Progenitor cell of endocrine pancreas (in vitro differentiated cells): ENCODE data around the gene PLD1. TPM values are rescaled to one million over a fixed set of nuclear protein-coding genes. Genes with fewer than 3 reads are reported as not detected.

Source experiments
- DNase-seq: peaks from one replicate; pipeline ENCODE4 v3.0.0; 2021; ENCODE audit warnings: low spot score; ENCODE audit not compliant: unreplicated experiment
- H3K27ac Mint-ChIP-seq: 2 replicates; pipeline ENCODE4 v1.8.0; 2021; ENCODE audit warnings: mild to moderate bottlenecking, moderate library complexity, mixed read lengths
- H3K27me3 Mint-ChIP-seq: 2 replicates; pipeline ENCODE4 v1.8.0; 2021; ENCODE audit warnings: mixed read lengths
- H3K36me3 Mint-ChIP-seq: 2 replicates; pipeline ENCODE4 v1.8.0; 2022; ENCODE audit warnings: mixed read lengths; ENCODE audit not compliant: insufficient read depth
- H3K4me1 Mint-ChIP-seq: 2 replicates; pipeline ENCODE4 v1.8.0; 2021; ENCODE audit warnings: low read depth, mixed read lengths
- H3K4me3 Mint-ChIP-seq: 2 replicates; pipeline ENCODE4 v1.8.0; 2021; ENCODE audit warnings: low read depth, mild to moderate bottlenecking, moderate library complexity, mixed read lengths
- H3K9me3 Mint-ChIP-seq: 2 replicates; pipeline ENCODE4 v1.8.0; 2021; ENCODE audit warnings: low read depth, mixed read lengths
- total RNA-seq: library from RNA; stranded (reverse); gene quantifications from 2 replicates; pipeline ENCODE4 v1.2.1, GENCODE V29; 2021
- TF ChIP-seq, protein P1 (sequence below): fragments of 200-600 bp; sonication (generic); IDR thresholded peaks from one replicate; pipeline ENCODE4 v1.5.0; 2021; ENCODE audit warnings: antibody characterized with exemption, mild to moderate bottlenecking; ENCODE audit not compliant: unreplicated experiment

PLD1 gene
- total RNA-seq, 1 donor from 2014 or later = 143 TPM

DNA sequence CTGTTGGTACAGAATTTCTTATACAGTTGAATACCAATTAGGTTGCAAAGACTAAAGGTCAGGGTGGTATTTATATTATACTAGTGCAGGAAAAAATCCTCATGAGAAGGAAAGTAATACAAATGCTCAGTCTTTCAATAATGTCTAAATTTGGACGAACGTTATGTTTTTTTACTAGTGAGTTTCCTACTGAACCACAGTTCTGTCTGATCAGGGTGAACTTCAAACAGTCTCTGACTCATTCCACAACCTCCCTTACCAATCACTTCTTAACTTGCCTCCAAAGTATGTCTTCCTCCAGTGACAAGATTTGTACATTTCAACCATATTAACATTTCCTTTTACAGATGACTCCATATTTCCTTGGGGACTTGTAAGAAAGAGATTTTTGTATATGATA lies 36.3 kb upstream of the PLD1 start:
- Mint-ChIP-seq H3K36me3 (no peaks in the 10 kb centered on the region), H3K4me3 (no peak overlapping the region)

DNA sequence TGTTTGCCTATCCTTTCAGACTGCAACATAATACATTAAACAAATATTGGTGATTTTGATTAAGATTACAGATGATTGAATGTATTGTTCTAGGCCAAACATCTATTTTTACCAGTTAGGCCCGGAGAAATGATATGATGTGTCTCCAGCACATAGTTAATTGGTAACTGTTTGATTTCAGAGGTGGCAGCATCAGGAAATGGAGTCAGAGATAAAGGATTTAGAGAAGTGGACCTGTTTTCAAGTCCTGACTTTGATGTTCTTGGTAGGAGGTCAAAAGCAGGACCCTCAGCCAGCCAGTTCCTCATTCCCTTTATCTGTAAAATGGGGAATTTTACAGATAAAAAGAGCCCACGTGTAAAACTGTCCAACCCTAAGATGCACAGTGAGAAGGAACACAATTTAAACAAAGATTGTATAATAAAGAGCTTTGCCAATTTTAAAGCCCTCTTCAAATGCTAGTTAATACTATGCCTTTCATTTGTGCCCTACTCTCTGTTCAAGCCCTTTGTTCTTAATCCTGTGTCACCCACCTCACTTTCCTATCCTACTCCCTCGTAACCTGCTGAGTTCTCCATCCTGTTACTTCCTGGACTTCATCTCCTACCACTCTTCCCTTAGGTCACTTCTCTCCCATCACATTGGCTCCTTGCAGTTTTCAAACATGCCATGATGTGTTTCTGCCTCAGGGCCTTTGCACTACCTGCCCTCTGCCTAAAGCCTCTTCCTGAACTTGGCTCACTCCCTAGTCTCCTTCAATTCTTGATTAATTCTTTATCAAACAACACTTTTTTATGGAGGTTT lies 35.4 kb upstream of the PLD1 start:
- no peaks in the 10 kb centered on the region for H3K27me3 Mint-ChIP-seq
- H3K4me3 Mint-ChIP-seq = no peak overlapping the region
- TF ChIP-seq, protein P1, sequence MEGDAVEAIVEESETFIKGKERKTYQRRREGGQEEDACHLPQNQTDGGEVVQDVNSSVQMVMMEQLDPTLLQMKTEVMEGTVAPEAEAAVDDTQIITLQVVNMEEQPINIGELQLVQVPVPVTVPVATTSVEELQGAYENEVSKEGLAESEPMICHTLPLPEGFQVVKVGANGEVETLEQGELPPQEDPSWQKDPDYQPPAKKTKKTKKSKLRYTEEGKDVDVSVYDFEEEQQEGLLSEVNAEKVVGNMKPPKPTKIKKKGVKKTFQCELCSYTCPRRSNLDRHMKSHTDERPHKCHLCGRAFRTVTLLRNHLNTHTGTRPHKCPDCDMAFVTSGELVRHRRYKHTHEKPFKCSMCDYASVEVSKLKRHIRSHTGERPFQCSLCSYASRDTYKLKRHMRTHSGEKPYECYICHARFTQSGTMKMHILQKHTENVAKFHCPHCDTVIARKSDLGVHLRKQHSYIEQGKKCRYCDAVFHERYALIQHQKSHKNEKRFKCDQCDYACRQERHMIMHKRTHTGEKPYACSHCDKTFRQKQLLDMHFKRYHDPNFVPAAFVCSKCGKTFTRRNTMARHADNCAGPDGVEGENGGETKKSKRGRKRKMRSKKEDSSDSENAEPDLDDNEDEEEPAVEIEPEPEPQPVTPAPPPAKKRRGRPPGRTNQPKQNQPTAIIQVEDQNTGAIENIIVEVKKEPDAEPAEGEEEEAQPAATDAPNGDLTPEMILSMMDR = no peak
- no peak overlapping the region for H3K27ac Mint-ChIP-seq
- H3K4me1 Mint-ChIP-seq = peaks cover 36% of the 10 kb centered on the region
- H3K36me3 Mint-ChIP-seq = no peaks in the 10 kb centered on the region
- DNase-seq = no peak
- peaks cover 6% of the 10 kb centered on the region for H3K9me3 Mint-ChIP-seq

More for the DNA sequence above, 36.3 kb upstream of the PLD1 start:
- TF ChIP-seq, protein P1 = no peak
- DNase-seq = no peak
- no peak overlapping the region for H3K27ac Mint-ChIP-seq
- H3K9me3 Mint-ChIP-seq = peaks cover 6% of the 10 kb centered on the region
- H3K4me1 Mint-ChIP-seq = peaks cover 32% of the 10 kb centered on the region
- H3K27me3 Mint-ChIP-seq = no peaks in the 10 kb centered on the region

DNA sequence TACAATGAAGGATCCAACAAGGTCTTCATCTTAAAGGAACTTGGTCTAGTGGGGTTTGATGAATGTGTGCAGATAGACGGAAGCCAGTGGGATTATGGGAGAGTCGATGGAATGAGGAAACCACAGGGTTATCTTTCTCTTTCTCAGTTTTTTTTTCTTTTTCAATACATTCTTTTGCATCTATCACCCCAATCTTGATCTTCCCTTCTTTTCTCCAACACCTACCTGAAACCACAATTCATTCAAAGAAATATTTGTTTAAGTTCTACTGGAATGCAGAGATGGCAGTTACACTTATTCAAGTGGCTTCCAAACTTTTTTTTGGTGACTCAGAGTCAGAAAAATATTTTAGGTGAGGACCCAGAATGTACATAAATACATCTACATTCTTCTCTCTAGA lies 34.6 kb upstream of the PLD1 start:
- no peak overlapping the region for H3K4me3 Mint-ChIP-seq
- DNase-seq = no peak
- peaks cover 6% of the 10 kb centered on the region for H3K9me3 Mint-ChIP-seq
- no peaks in the 10 kb centered on the region for H3K27me3 Mint-ChIP-seq
- H3K36me3 Mint-ChIP-seq = no peaks in the 10 kb centered on the region
- TF ChIP-seq, protein P1 = no peak
- H3K4me1 Mint-ChIP-seq = peaks cover 34% of the 10 kb centered on the region
- H3K27ac Mint-ChIP-seq = no peak overlapping the region

DNA sequence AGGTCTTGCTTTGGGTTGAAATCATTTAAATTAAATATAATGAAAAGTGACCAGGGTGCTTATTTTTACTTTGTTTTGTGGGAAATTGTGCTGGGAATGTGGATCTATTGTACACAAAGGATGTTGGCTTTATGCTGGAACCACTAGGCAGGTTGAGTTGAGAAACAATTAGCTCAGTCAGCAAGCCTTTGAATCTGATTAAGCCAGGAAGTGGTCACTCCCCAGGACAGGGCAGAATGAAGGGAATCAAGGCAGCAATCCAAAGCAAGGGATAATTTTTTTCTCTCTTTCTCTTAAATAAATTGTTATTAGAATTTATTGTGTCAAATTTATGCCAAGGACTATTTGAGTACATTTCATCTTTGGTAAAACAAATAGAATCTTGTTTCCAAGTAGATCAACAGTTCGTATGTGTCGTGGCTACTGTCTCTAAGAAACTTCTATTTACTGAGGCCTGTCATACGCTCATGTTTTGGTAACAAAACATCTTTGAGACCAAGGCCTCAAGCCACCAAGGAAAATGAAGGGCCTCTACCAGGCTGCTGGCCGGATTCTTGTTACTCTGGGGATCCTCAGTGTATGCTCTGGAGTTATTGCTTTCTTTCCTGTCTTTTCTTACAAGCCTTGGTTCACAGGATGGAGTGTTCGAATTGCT lies 32.7 kb upstream of the PLD1 start, which contains the start of gene TMEM212:
TSS of gene TMEM212 (plus strand) at position 486 of the 655 bp plus-strand sequence. CDS start at position 521, 35 bp downstream.
- no peak for DNase-seq
- no peaks in the 10 kb centered on the region for H3K36me3 Mint-ChIP-seq
- H3K9me3 Mint-ChIP-seq = peaks cover 6% of the 10 kb centered on the region
- TF ChIP-seq, protein P1 = no peak
- H3K27ac Mint-ChIP-seq = no peak within 1 kb of the TSS
- no peaks in the 10 kb centered on the region for H3K27me3 Mint-ChIP-seq
- peaks cover 37% of the 10 kb centered on the region for H3K4me1 Mint-ChIP-seq
- H3K4me3 Mint-ChIP-seq = no peak within 1 kb of the TSS

DNA sequence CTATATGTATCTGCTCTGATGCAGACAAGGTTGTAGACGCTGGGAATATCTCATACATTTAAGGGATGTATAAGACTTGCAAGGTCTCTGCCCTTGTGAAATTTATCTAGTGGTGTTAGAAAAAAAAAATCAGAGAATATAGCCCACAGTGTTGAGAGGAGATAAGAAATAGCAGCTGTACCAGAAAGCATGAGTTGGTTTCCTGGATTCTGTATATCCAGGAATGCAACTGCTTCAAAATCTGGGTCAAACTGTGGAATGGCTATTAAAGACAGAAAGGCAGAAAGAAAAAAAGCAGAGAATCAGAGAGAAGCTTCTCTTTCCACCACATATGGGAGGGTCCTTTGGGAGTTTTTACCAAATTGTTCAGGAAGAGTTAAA lies 31.3 kb upstream of the PLD1 start:
- Mint-ChIP-seq H3K27ac (peak overlapping the region; percentile 60), H3K4me1 (peaks cover 37% of the 10 kb centered on the region), H3K9me3 (peaks cover 6% of the 10 kb centered on the region), H3K27me3 (no peaks in the 10 kb centered on the region), H3K36me3 (no peaks in the 10 kb centered on the region), H3K4me3 (no peak overlapping the region)
- TF ChIP-seq, protein P1 = no peak
- DNase-seq = no peak
